GM23338 (cell line): Measurements from ENCODE around the gene AGPS.

ENCODE experiments used
- EZH2 ChIP-seq: fragments of 200-600 bp; sonication (generic); IDR thresholded peaks from one replicate; pipeline ENCODE4 v1.8.0; 2017; ENCODE audit warnings: antibody characterized with exemption, mild to moderate bottlenecking, low read depth; ENCODE audit not compliant: unreplicated experiment
- TF ChIP-seq, protein P1 (sequence below), 2 experiments: fragments of 200-600 bp in 1 of 2; sonication (generic) in 1 of 2; conservative IDR thresholded peaks; 2 replicates each; pipeline versions ENCODE4 v1.5.1 to v1.6.1; 2016 to 2017; ENCODE audit warnings: antibody characterized with exemption in 2 of 2, low read depth in 2 of 2, mild to moderate bottlenecking in 2 of 2, moderate library complexity in 1 of 2
- TF ChIP-seq, protein P2 (sequence below): IDR thresholded peaks from one replicate; pipeline ENCODE4 v1.6.1; 2018; ENCODE audit warnings: antibody characterized with exemption; ENCODE audit not compliant: unreplicated experiment

DNA sequence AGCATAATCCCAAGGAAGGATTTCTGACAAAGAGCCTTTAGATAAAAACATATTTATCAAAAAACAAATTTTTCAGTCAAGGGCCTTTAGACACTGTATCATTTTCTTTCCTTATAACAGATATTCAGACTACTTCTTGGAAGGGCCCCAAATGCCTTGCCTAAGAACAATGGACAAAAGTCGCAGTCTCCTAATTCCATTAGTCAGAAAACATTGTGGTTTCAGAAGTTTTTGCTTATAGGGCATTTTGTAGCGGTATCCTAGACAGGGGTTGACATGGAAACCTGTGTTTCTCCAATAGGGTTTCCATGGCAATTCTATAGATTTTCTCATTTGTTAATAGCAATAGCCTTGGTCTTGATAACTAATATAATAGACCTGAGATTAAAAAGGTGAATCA, 36.7 kb upstream of the AGPS start:
- TF ChIP-seq, protein P1, sequence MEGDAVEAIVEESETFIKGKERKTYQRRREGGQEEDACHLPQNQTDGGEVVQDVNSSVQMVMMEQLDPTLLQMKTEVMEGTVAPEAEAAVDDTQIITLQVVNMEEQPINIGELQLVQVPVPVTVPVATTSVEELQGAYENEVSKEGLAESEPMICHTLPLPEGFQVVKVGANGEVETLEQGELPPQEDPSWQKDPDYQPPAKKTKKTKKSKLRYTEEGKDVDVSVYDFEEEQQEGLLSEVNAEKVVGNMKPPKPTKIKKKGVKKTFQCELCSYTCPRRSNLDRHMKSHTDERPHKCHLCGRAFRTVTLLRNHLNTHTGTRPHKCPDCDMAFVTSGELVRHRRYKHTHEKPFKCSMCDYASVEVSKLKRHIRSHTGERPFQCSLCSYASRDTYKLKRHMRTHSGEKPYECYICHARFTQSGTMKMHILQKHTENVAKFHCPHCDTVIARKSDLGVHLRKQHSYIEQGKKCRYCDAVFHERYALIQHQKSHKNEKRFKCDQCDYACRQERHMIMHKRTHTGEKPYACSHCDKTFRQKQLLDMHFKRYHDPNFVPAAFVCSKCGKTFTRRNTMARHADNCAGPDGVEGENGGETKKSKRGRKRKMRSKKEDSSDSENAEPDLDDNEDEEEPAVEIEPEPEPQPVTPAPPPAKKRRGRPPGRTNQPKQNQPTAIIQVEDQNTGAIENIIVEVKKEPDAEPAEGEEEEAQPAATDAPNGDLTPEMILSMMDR (conservative IDR thresholded peaks at IDR 0.05; ENCODE audit: low read depth in 2 of 2), result no peak
- TF ChIP-seq, protein P2, sequence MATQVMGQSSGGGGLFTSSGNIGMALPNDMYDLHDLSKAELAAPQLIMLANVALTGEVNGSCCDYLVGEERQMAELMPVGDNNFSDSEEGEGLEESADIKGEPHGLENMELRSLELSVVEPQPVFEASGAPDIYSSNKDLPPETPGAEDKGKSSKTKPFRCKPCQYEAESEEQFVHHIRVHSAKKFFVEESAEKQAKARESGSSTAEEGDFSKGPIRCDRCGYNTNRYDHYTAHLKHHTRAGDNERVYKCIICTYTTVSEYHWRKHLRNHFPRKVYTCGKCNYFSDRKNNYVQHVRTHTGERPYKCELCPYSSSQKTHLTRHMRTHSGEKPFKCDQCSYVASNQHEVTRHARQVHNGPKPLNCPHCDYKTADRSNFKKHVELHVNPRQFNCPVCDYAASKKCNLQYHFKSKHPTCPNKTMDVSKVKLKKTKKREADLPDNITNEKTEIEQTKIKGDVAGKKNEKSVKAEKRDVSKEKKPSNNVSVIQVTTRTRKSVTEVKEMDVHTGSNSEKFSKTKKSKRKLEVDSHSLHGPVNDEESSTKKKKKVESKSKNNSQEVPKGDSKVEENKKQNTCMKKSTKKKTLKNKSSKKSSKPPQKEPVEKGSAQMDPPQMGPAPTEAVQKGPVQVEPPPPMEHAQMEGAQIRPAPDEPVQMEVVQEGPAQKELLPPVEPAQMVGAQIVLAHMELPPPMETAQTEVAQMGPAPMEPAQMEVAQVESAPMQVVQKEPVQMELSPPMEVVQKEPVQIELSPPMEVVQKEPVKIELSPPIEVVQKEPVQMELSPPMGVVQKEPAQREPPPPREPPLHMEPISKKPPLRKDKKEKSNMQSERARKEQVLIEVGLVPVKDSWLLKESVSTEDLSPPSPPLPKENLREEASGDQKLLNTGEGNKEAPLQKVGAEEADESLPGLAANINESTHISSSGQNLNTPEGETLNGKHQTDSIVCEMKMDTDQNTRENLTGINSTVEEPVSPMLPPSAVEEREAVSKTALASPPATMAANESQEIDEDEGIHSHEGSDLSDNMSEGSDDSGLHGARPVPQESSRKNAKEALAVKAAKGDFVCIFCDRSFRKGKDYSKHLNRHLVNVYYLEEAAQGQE, result no peak
- no peak for TF ChIP-seq EZH2
